ENCODE data around the gene GALM.
"Not testable (repeated sequence)": the region's sequence is repeated elsewhere in the genome, so short reads cannot be mapped to it uniquely, and the experiment has no call there.

The GALM gene

DNA sequence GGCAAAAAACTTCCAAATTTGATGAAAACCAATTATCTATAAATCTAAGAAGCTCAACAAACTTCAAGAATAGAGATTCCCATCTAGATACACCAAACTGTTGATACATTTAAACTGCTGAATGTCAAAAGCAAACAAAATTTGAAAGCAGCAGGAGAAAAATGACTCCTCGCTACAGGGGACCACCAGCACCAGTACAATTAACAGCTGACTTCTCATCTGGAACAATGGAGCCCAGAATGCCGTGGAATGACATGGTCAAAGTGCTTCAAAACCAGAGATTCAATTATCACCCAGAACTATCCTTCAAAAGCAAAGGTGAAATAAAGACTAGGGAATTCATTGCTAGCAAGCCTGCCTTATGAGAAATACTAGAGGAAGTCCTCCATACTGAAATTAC, 73.6 kb downstream of the GALM start:
- DNase-seq (ENCODE audit: low read depth in 2 of 2) = no peak

DNA sequence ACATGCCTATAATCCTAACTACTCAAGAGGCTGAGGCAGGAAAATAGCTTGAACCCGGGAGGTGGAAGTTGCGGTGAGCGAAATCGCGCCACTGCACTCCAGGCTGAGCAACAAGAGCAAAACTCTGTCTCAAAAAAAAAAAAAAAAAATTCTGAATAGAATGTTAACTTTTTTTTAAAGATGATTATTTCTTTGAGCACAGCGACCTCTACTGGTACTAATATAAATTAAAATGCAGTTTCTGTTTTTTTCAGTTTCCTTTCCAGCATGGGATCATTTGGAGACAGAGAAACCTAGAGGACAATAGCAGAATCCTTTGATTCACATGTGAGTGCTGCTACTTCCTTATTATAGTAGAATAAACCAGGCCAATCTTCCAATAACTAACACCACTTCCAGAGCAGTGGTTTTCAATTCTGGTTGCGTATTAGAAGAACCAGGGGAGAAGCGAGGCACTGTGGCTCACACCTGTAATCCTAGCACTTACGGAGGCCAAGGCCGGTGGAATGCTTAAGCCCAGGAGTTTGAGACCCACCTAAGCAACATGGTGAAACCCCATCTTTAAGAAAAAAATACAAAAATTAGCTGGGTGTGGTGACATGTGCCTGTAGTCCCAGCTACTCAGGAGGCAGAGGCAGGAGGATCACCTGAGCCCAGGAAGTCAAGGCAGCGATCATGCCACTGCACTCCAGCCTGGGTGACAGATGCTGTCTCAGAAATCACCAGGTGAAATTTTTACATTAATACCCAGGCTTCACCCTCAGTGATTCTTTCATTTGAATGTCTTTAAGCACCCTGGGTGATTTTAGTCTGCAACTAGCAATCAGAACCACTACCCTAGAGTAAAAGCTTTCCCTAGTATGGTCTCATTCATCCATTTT, 75.2 kb downstream of the GALM start:
- DNase-seq (ENCODE audit: low read depth in 2 of 2) = no peak

- no peak for DNase-seq (ENCODE audit: low read depth in 2 of 2)
Observed at GRCh38 chr2:38742797-38743559, 77.1 kb downstream of the GALM start.

- no peak for DNase-seq (ENCODE audit: low read depth in 2 of 2)
Observed at GRCh38 chr2:38743672-38744398, 77.9 kb downstream of the GALM start.

DNA sequence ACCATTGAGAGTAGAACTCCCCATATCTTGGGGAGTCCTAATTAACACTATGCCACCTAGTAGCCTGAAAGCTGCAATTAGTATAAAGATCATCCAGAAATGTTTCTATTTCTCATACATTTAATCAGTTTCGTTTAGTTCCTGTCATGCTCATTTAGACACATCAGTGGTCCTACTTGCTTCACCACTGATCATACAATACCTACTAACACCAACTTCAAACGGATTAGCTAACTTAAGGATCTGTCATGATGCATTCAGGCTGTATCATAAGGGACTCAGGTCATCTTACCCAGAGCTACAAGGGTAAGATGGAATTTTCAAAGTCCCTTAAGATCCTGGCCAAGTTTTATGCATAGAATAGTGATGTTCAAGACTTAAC, 78.5 kb downstream of the GALM start:
- DNase-seq (ENCODE audit: low read depth in 2 of 2) = no peak

DNA sequence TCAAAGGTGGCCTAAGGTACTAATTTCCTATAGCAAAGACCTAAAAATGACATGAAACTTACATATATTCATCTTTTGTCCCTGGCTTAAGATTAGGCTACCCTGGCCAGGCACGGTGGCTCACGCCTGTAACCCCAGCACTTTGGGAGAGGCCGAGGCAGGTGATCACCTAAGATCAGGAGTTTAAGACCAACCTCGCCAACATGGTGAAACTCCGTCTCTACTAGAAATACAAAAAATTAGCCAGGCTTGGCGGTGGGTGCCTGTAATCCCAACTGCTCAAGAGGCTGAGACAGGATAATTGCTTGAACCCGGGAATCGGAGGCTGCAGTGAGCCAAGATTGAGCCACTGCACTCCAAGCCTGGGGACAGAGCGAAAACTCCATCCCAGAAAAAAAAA, 79.4 kb downstream of the GALM start:
- no peak for DNase-seq (ENCODE audit: low read depth in 2 of 2)

GRCh38 chr2:38747007-38747424, 81.1 kb downstream of the GALM start:
- DNase-seq (ENCODE audit: low read depth in 2 of 2) = no peak

GRCh38 chr2:38747819-38748218, 81.9 kb downstream of the GALM start:
- DNase-seq (ENCODE audit: low read depth in 2 of 2) = no peak

- no peak for DNase-seq (ENCODE audit: low read depth in 2 of 2)
Observed at GRCh38 chr2:38748391-38748790, 82.5 kb downstream of the GALM start.

- no peak for DNase-seq (ENCODE audit: low read depth in 2 of 2)
Observed at GRCh38 chr2:38748943-38749804, 83.3 kb downstream of the GALM start.

DNA sequence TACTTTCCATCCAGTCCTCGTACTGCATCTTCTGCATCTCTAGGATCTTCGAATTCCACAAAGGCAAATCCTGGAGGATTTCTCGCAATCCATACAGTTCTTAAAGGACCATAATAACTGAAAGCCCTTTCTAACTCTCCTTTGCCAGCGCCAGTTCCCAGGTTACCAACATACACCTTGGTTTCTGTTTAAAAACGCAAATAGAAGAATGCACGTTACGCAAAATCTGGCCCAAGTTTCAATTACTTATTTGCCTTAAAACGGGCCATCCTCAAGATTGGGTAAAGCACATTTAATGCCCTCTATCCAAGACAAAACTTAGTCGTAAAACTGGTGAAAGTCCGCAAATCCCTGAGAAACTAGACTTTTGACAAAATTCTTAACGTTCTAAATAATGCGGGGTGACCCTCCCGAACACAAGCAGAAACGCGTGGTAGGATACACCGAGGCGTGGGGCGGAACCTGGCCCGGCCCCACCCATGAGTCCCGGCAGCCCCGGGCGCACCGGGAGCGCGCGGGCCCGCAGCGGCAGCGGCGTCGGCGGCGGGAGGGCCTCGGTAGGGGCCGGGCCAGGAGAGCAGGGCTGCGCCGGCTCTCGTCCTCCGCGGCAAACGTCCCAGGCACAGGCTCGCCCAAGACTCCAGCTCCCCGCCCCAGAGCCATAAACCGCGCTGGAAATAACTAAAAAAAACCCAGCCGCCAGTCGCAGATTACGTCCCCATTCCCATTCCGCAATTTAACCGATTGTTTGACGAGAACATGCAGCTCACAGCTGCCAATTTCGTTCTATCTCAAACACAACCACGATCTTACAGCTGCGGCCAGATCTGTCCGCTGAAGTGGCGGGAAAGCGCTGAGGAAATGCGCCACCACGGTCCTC, 84.3 kb downstream of the GALM start:
- DNase-seq (ENCODE audit: low read depth in 2 of 2) = peak in 1 of 2 donors; percentile 15

DNA sequence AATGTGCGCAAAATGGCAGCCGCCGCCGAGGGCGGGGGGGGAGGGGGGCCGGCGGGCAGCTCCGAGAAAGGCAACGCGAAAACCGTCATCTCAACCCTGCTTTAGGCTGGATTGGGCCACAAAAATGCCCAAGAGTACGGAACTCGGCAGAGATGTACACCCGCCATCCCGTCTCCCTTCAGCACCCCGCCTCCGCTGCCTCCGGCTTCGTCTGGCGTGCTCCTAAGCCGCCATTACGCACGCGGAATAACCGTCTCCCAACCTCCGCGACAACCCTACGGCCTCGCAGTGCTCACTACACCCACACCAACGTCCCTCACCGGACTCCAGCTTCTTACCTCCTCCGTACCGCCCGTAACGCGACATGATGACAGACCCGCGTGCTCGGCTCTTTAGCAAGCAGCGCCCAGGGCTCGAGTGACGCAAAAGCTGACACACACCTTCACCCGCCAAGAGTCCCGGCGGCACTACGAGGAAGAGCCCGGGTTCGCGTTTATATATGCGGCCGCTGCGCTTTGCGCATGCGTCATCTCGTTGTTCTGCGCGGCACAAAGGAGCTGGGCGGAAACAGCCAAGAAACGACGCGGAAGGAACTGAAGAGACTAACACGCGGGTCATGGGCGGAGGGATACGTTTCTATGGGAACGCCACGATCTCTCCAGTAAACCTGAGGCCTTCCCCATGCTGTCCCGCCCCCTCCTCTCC, 85.1 kb downstream of the GALM start, which contains the start of gene SRSF7:
SRSF7 (minus strand) TSS at position 471 of the 705 bp plus-strand sequence; CDS start at position 366, 105 bp downstream.
- DNase-seq (ENCODE audit: low read depth in 2 of 2) = peak; percentile 95 to 98

DNA sequence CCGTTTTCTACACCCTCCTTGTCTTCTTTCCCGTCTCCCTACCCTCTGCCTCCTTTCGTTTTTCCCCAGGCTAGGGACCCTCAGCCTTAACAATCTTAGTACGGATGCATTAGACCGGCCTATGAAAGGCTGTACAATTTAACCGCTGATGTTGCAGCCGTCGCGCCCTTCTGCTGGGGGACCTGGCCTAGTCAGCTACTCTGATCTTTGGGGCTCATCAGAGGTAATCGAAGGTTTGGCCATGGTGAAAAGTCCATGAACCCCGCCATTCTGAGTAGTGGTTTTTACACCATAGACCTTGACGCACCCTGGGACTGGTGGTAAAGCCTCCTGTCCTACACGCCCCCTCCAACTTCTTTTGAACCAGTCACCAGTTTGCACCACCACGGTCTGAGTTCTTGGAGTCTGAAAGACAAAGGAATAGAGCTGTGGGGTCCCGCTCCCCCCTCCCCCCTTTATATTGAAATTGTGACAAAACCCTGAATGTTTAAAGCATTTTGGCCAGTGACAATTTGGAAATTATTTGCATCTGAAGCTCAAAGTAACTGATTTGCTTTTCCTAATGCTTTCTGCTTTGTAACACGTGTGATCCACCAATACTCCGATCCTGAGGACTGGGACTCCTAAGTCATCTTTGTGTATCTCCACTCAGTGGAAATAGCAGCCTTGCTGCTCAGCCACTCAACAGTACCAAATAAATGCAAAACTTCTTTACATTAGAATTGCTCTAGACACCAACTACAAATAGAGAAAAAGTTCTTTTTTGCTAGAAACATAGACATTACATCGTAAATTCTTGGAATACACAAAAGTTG, 85.9 kb downstream of the GALM start:
- peak in 1 of 2 donors; percentile 10 for DNase-seq (ENCODE audit: low read depth in 2 of 2)

DNA sequence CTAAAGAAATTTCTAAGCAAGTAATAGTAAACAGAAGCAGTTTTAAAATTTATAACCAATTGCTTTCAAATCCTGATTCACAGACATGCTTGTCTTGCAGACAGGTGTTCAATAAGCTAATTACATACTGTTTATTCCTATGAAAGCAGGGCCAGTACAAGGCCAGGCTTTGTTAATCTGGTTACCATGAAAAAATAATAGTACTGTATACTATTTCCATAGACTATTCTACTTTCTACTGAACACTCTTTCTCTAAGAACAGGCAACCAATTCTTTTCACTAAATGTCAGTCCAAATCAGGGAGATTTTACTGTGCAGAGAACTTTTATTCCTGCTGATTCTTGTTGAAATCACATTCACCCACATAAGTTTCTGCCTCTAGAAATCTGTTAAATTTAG, 88.1 kb downstream of the GALM start:
- DNase-seq (ENCODE audit: low read depth in 2 of 2) = no peak

GRCh38 chr2:38754506-38754905, 88.6 kb downstream of the GALM start:
- DNase-seq (ENCODE audit: low read depth in 2 of 2) = no peak

GRCh38 chr2:38755891-38756290, 90.0 kb downstream of the GALM start:
- DNase-seq (ENCODE audit: low read depth in 2 of 2) = not testable (repeated sequence)

DNA sequence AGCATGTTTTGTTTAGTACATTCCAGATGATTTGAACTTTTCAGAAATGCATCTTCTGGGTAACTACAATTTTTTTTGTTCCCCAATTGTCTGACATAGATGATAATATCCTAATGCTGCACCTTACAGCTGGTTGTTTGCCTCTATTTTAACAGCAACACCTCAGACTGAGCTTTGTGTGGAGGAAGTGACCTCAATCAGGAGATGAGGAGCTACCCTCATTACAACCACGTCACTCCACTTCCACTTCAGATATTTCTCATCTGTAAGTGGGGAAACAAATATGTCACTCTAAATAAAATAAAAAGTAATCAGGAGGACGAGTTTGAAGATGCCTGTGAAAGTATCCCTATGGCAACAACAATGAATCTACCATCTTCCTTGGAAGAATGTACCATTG, 97.3 kb downstream of the GALM start:
- no peak for DNase-seq (ENCODE audit: low read depth in 2 of 2)

DNA sequence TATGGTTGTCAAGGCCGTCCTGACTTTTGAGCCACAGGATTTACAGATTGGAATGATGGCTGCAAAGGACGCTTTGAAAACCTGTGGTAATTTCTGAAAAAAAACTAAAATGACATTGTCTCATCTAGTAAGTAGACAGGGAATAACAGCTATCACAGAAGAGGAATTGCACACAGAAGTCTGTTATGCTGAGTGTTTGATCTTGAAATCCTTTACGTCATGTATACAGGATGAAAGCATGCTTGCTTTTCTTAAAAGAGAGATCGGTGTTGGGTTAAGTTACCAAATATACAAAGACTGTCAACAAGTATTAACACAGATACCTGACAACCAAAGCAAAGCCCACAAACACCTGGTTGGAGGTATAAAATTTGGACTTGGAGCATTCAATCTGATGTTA, 97.8 kb downstream of the GALM start:
- no peak for DNase-seq (ENCODE audit: low read depth in 2 of 2)

GRCh38 chr2:38765149-38765548, 99.2 kb downstream of the GALM start:
- DNase-seq (ENCODE audit: low read depth in 2 of 2) = no peak
